Endothelial cell of umbilical vein (primary cell): Measurements from ENCODE around the gene TRIM13. TPM values are rescaled to one million over a fixed set of nuclear protein-coding genes. Genes with fewer than 3 reads are reported as not detected.

Experiments used
- BruUV-seq: library from RNA; stranded (reverse); fragments of 400-500 nt; replicated peaks from 2 replicates; lab custom pipeline; 2021; lab: Mats Ljungman, UMichigan
- CTCF ChIA-PET: fragments of 300-600, 350-600 bp; sonication (Branson Sonifier 250); formaldehyde crosslinking; loops from one replicate; lab custom pipeline; 2021; ENCODE audit warnings: antibody characterized with exemption, inconsistent platforms; lab: Charles Lee
- POLR2A ChIA-PET: fragments of 300-600, 350-600 bp; sonication (Branson Sonifier 250); formaldehyde crosslinking; loops from one replicate; lab custom pipeline; 2021; ENCODE audit warnings: antibody characterized with exemption, inconsistent platforms; lab: Charles Lee
- DNase-seq: peaks from one replicate; pipeline ENCODE4 v3.0.0-alpha.2; 2011; ENCODE audit warnings: low read depth, low spot score
- FAIRE-seq: peaks from 2 replicates; lab custom pipeline; 2011; peaks lifted over from hg19 to GRCh38; lab: Jason Lieb, UNC
- H2AFZ ChIP-seq: 2 replicates; pipeline ENCODE4 v1.6.0; 2012; ENCODE audit warnings: low read depth, low read length, control low read depth, inconsistent platforms
- H3K27ac ChIP-seq: 2 replicates; pipeline ENCODE4 v1.5.1; 2011; ENCODE audit warnings: low read depth, mild to moderate bottlenecking, control low read depth, low read length, moderate library complexity; ENCODE audit not compliant: insufficient read depth
- H3K27me3 ChIP-seq, 2 experiments: 2 replicates each; pipeline versions ENCODE4 v1.6.0 to v1.6.1; 2011; ENCODE audit warnings: low read length in 2 of 2, mixed read lengths in 1 of 2; ENCODE audit not compliant: control insufficient read depth in 2 of 2, insufficient read depth in 2 of 2
- H3K36me3 ChIP-seq, 2 experiments: 2 replicates in 1 of 2; 3 replicates in 1 of 2; pipeline ENCODE4 v1.5.1; 2011; ENCODE audit warnings: low read length in 2 of 2, mild to moderate bottlenecking in 1 of 2, moderate library complexity in 1 of 2; ENCODE audit not compliant: control insufficient read depth in 2 of 2, insufficient read depth in 2 of 2; ENCODE audit errors: extremely low read depth in 1 of 2
- H3K4me1 ChIP-seq: 3 replicates; pipeline ENCODE4 v1.5.1; 2011; ENCODE audit warnings: mild to moderate bottlenecking, low read length; ENCODE audit not compliant: control insufficient read depth, insufficient read depth; ENCODE audit errors: extremely low read depth
- H3K4me2 ChIP-seq: 2 replicates; pipeline ENCODE4 v1.6.1; 2011; ENCODE audit warnings: low read length, control low read depth, mixed read lengths; ENCODE audit not compliant: insufficient read depth
- H3K4me3 ChIP-seq, 3 experiments: fragments of 200-600 bp in 1 of 3; sonication (generic), shearing (Covaris generic) in 1 of 3; replicated peaks in 1 of 3; 2 replicates each; pipeline ENCODE4 v1.5.1; 2011 to 2016; ENCODE audit warnings: control low read depth in 3 of 3, low read length in 3 of 3, mild to moderate bottlenecking in 2 of 3, inconsistent platforms in 1 of 3, low read depth in 1 of 3, moderate library complexity in 1 of 3; ENCODE audit not compliant: insufficient read depth in 1 of 3
- H3K79me2 ChIP-seq: 2 replicates; pipeline ENCODE4 v1.6.0; 2012; ENCODE audit warnings: low read length, inconsistent platforms; ENCODE audit not compliant: control insufficient read depth, insufficient read depth
- H3K9ac ChIP-seq: replicated peaks from 2 replicates; pipeline ENCODE3; 2011; ENCODE audit warnings: low read length, control low read depth; ENCODE audit not compliant: insufficient read depth; ENCODE audit errors: extremely low read depth
- H3K9me1 ChIP-seq: replicated peaks from 3 replicates; pipeline ENCODE4 v1.6.0; 2011; ENCODE audit warnings: mild to moderate bottlenecking, low read length; ENCODE audit not compliant: control insufficient read depth, insufficient read depth; ENCODE audit errors: extremely low read depth
- H3K9me3 ChIP-seq: replicated peaks from 2 replicates; pipeline ENCODE4 v1.5.1; 2012; ENCODE audit warnings: low read length, inconsistent platforms; ENCODE audit not compliant: control insufficient read depth, insufficient read depth
- H4K20me1 ChIP-seq: replicated peaks from 2 replicates; pipeline ENCODE3; 2011; ENCODE audit warnings: mild to moderate bottlenecking, low read length; ENCODE audit not compliant: control insufficient read depth, insufficient read depth; ENCODE audit errors: extremely low read depth
- CTCF ChIP-seq, 2 donors: IDR thresholded peaks; 1 replicate in 1 of 2; 2 replicates in 1 of 2; pipeline ENCODE4 v1.5.1; 2011; ENCODE audit warnings: low read length in 2 of 2, mild to moderate bottlenecking in 2 of 2, moderate library complexity in 2 of 2, control low read depth in 1 of 2, inconsistent platforms in 1 of 2, low read depth in 1 of 2; ENCODE audit not compliant: insufficient read depth in 1 of 2; ENCODE audit errors: extremely low read depth in 1 of 2
- EZH2 ChIP-seq: IDR thresholded peaks from 2 replicates; pipeline ENCODE4 v1.6.1; 2012; ENCODE audit warnings: borderline replicate concordance, low read depth, mild to moderate bottlenecking, moderate library complexity, low read length, inconsistent platforms; ENCODE audit not compliant: severe bottlenecking
- FOS ChIP-seq: IDR thresholded peaks from 2 replicates; pipeline ENCODE4 v1.6.1; 2011; ENCODE audit warnings: mild to moderate bottlenecking, low read length, moderate library complexity, borderline replicate concordance; ENCODE audit not compliant: insufficient read depth
- GATA2 ChIP-seq: IDR thresholded peaks from 2 replicates; pipeline ENCODE4 v1.7.0; 2011; ENCODE audit warnings: low read depth, mild to moderate bottlenecking, moderate library complexity, mixed read lengths, low read length; ENCODE audit not compliant: insufficient read length, insufficient read depth
- JUN ChIP-seq: IDR thresholded peaks from 2 replicates; pipeline ENCODE4 v1.6.1; 2011; ENCODE audit warnings: borderline replicate concordance, low read depth; ENCODE audit not compliant: insufficient read length, insufficient read depth
- MAX ChIP-seq: IDR thresholded peaks from 2 replicates; pipeline ENCODE4 v1.6.1; 2011; ENCODE audit not compliant: insufficient read depth, insufficient read length
- MYC ChIP-seq: IDR thresholded peaks from one replicate; pipeline ENCODE4 v1.6.1; 2011; ENCODE audit warnings: mild to moderate bottlenecking, low read depth, low read length
- POLR2A ChIP-seq: IDR thresholded peaks from 2 replicates; pipeline ENCODE4 v1.6.1; 2012; ENCODE audit warnings: low read depth, mild to moderate bottlenecking, control low read depth, low read length
- POLR2AphosphoS5 ChIP-seq: IDR thresholded peaks from 2 replicates; pipeline ENCODE4 v1.6.1; 2012; ENCODE audit warnings: low read depth, mild to moderate bottlenecking, control low read depth, low read length, moderate library complexity; ENCODE audit not compliant: insufficient read depth
- dilution Hi-C: fragments of 300-500 bp; cut with MboI; formaldehyde crosslinking; loops from one replicate; pipeline ENCODE4 v1.15.0; 2019; ENCODE audit warnings: low sequenced_read_pairs; ENCODE audit not compliant: extremely low pct_ligation_motif_present
- intact Hi-C: fragments of 100-400 bp; cut with micrococcal nuclease; formaldehyde crosslinking; loops from one replicate; pipeline ENCODE4 v1.10.0; 2022
- polyA plus RNA-seq, 4 experiments: library from polyadenylated mRNA; depleted of rRNA in 3 of 4; stranded (reverse) in 3 of 4; unstranded in 1 of 4; fragments of >200 nt; gene quantifications; 2 replicates each; pipeline versions ENCODE4 v1.2.1 to v1.2.3, GENCODE V29; 2011 to 2012; ENCODE audit warnings: missing spikeins in 1 of 4
- total RNA-seq: library from RNA; stranded (reverse); gene quantifications from 2 replicates; pipeline ENCODE4 v1.2.3, GENCODE V29; 2021

Gene TRIM13
- total and polyA plus RNA-seq, 2 donors (not counting 3 experiments of a cell fraction or from before 2014, with no cell fraction given) = 12.5 to 28.2 TPM

- TF ChIP-seq JUN (no peak), EZH2 (no peak), MAX (no peak), MYC (no peak), POLR2AphosphoS5 (no peak), POLR2A (no peak), GATA2 (no peak), CTCF (IDR thresholded peaks at IDR 0.05; ENCODE audit: extremely low read depth in 1 of 2, insufficient read depth in 1 of 2, low read depth in 1 of 2, low read length in 2 of 2) (no peak), FOS (no peak)
- Histone ChIP-seq H3K9ac (no peak overlapping the region), H4K20me1 (no peaks in the 10 kb centered on the region), H3K27ac (no peak overlapping the region), H3K9me1 (no peaks in the 10 kb centered on the region), H3K79me2 (no peaks in the 10 kb centered on the region), H3K4me2 (no peak overlapping the region), H3K4me1 (no peaks in the 10 kb centered on the region), H3K27me3 (peaks cover 0 to 2% of the 10 kb centered on the region in 2 experiments), H2AFZ (no peak overlapping the region), H3K4me3 (no peak overlapping the region), H3K9me3 (no peaks in the 10 kb centered on the region), H3K36me3 (no peaks in the 10 kb centered on the region)
- POLR2A ChIA-PET = no interaction called here
- FAIRE-seq (no peak), DNase-seq (no peak)
- intact Hi-C loops = no loop called here
- dilution Hi-C loops = no loop called here
- no TSS peak for BruUV-seq
- CTCF ChIA-PET = interaction anchor here (1.1 kb wide), 1 partner anchor 12 kb away, joined by 3 read pairs; no protein-coding TSS in a partner anchor
These were observed 44.9 kb upstream of the TRIM13 start for GRCh38 chr13:49951754-49952535.
